Glutamatergic neuron (in vitro differentiated cells): ENCODE results near the gene SLC25A28. TPM values are rescaled to one million over a fixed set of nuclear protein-coding genes. Genes with fewer than 3 reads are reported as not detected.

ENCODE experiments used
- DNase-seq: peaks from one replicate; pipeline ENCODE4 v3.0.0; 2022
- H3K27ac Mint-ChIP-seq: one replicate; pipeline ENCODE4 v1.8.0; 2020; ENCODE audit warnings: mild to moderate bottlenecking, mixed read lengths, inconsistent platforms; ENCODE audit not compliant: unreplicated experiment
- H3K27me3 Mint-ChIP-seq: one replicate; pipeline ENCODE4 v1.8.0; 2020; ENCODE audit warnings: mild to moderate bottlenecking, moderate library complexity, mixed read lengths, inconsistent platforms; ENCODE audit not compliant: unreplicated experiment
- H3K36me3 Mint-ChIP-seq: one replicate; pipeline ENCODE4 v1.8.0; 2020; ENCODE audit warnings: mild to moderate bottlenecking, mixed read lengths, inconsistent platforms; ENCODE audit not compliant: unreplicated experiment
- H3K4me1 Mint-ChIP-seq: one replicate; pipeline ENCODE4 v1.8.0; 2020; ENCODE audit warnings: mild to moderate bottlenecking, low read depth, mixed read lengths, inconsistent platforms; ENCODE audit not compliant: unreplicated experiment
- H3K4me3 Mint-ChIP-seq: one replicate; pipeline ENCODE4 v1.8.0; 2020; ENCODE audit warnings: mild to moderate bottlenecking, mixed read lengths, inconsistent platforms; ENCODE audit not compliant: unreplicated experiment
- H3K9me3 Mint-ChIP-seq: one replicate; pipeline ENCODE4 v1.8.0; 2020; ENCODE audit warnings: mild to moderate bottlenecking, moderate library complexity, mixed read lengths, inconsistent platforms; ENCODE audit not compliant: unreplicated experiment
- CTCF ChIP-seq: fragments of 200-600 bp; sonication (generic); IDR thresholded peaks from one replicate; pipeline ENCODE4 v1.5.0; 2021; ENCODE audit not compliant: partially characterized antibody, unreplicated experiment
- total RNA-seq: library from RNA; stranded (reverse); fragmentation: NEBNext Ultra II Directional; extraction: Animal tissue kit (Norgen Biotek cat#: 25700); gene quantifications from one replicate; pipeline ENCODE4 v1.2.1, GENCODE V29; 2021; ENCODE audit not compliant: unreplicated experiment

The SLC25A28 gene
- total RNA-seq, 1 donor from 2014 or later, result 27.1 TPM

DNA sequence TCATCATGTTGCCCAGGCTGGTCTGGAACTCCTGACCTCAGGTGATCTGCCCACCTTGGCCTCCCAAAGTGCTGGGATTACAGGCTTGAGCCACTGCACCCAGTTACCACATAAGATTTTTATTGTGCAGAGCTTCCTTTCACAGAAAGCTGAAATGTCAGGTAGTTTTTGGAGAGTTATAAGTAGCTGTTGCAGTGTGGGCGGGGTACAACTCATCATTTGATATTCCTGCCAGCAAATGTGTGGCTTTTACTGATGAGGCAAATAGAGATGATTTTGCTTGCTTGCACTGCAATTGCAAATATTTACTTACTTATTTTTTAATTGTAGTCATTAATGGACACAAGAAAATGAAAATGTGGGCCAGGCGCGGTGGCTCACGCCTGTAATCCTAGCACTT lies 55.1 kb downstream of the SLC25A28 start:
- no peak overlapping the region for H3K27ac Mint-ChIP-seq
- H3K4me3 Mint-ChIP-seq, result no peak overlapping the region
- TF ChIP-seq CTCF, result no peak
- H3K36me3 Mint-ChIP-seq, result no peaks in the 10 kb centered on the region
- DNase-seq, result no peak
- no peaks in the 10 kb centered on the region for H3K27me3 Mint-ChIP-seq
- H3K9me3 Mint-ChIP-seq, result no peaks in the 10 kb centered on the region
- no peaks in the 10 kb centered on the region for H3K4me1 Mint-ChIP-seq

DNA sequence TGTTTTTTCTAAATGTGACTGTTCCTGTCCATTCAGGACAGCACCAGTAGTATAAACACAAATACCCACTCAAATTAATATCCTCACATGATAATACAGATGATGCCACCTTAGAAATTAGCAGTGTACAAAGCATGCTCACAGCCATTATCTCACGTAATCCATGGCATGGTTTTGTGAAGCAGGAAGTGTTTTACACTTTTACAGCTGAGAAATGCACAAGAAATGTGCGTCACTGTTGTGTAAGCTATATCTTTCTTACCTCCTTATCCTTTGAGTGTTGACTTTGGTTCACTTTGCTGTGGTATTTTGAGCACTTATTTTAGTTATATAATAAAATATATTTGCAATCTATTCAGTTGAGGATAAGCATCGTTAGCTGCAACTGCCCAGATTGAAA lies 55.9 kb downstream of the SLC25A28 start:
- H3K4me3 Mint-ChIP-seq, result no peak overlapping the region
- no peak overlapping the region for H3K27ac Mint-ChIP-seq
- no peak for DNase-seq
- H3K36me3 Mint-ChIP-seq, result no peaks in the 10 kb centered on the region
- H3K27me3 Mint-ChIP-seq, result no peaks in the 10 kb centered on the region
- H3K4me1 Mint-ChIP-seq, result no peaks in the 10 kb centered on the region
- TF ChIP-seq CTCF, result no peak
- H3K9me3 Mint-ChIP-seq, result no peaks in the 10 kb centered on the region

- Mint-ChIP-seq H3K36me3 (no peaks in the 10 kb centered on the region), H3K9me3 (no peaks in the 10 kb centered on the region), H3K27ac (no peak overlapping the region), H3K4me1 (no peaks in the 10 kb centered on the region), H3K4me3 (no peak overlapping the region), H3K27me3 (no peaks in the 10 kb centered on the region)
- TF ChIP-seq CTCF, result no peak
- no peak for DNase-seq
These were observed 57.6 kb downstream of the SLC25A28 start for GRCh38 chr10:99562631-99563030.

Other genes with a start within 250 kb of the SLC25A28 start
- 37.2 TPM for gene GOT1, start 189.8 kb downstream of the SLC25A28 start, total RNA-seq
- not detected for gene NKX2-3, start 87.5 kb downstream of the SLC25A28 start, total RNA-seq
- gene ENTPD7, start 39.1 kb upstream of the SLC25A28 start, total RNA-seq, result 11.0 TPM
- gene COX15, start 111.7 kb upstream of the SLC25A28 start, total RNA-seq, result 41.5 TPM
- 10.5 TPM for gene CUTC, start 111.8 kb upstream of the SLC25A28 start, total RNA-seq
- 0.39 TPM for gene ABCC2, start 162.2 kb upstream of the SLC25A28 start, total RNA-seq